Activated naive CD8-positive, alpha-beta T cell treated with anti-CD3 and anti-CD28 coated beads, Interleukin-2, amount 10 ng/mL, durations not matched to agents 7 days and 5 days (primary cell): ENCODE results near the gene FAAP100. TPM values are rescaled to one million over a fixed set of nuclear protein-coding genes. Genes with fewer than 3 reads are reported as not detected.
"Not testable (repeated sequence)": the region's sequence is repeated elsewhere in the genome, so short reads cannot be mapped to it uniquely, and the experiment has no call there.

ENCODE experiments used
- ATAC-seq: fragments of 150-1000 bp; cut with Tn5 transposase; one replicate; pipeline ENCODE4 v1.10.0; 2021; ENCODE audit warnings: low read depth, moderate library complexity
- POLR2A ChIA-PET: fragments of 350-600 bp; sonication (Branson Sonifier 250); formaldehyde crosslinking; loops from one replicate; lab custom pipeline; 2021; ENCODE audit warnings: antibody characterized with exemption; lab: Charles Lee
- DNase-seq: peaks from one replicate; pipeline ENCODE4 v3.0.0; 2021
- H3K27ac Mint-ChIP-seq: one replicate; pipeline ENCODE4 v1.8.0; 2022; ENCODE audit warnings: mild to moderate bottlenecking, mixed read lengths
- H3K27me3 Mint-ChIP-seq: one replicate; pipeline ENCODE4 v1.8.0; 2022; ENCODE audit warnings: mild to moderate bottlenecking, moderate library complexity, mixed read lengths
- H3K36me3 Mint-ChIP-seq: one replicate; pipeline ENCODE4 v1.8.0; 2021; ENCODE audit warnings: mild to moderate bottlenecking, mixed read lengths
- H3K4me1 Mint-ChIP-seq: one replicate; pipeline ENCODE4 v1.8.0; 2021; ENCODE audit warnings: mixed read lengths
- H3K4me3 Mint-ChIP-seq: one replicate; pipeline ENCODE4 v1.8.0; 2022; ENCODE audit warnings: mild to moderate bottlenecking, moderate library complexity, mixed read lengths
- H3K9me3 Mint-ChIP-seq: one replicate; pipeline ENCODE4 v1.8.0; 2021; ENCODE audit warnings: mixed read lengths
- total RNA-seq, 2 experiments: library from RNA; stranded (reverse); gene quantifications; one replicate each; pipeline ENCODE4 v1.2.3, GENCODE V29; 2021

Gene FAAP100, protein sequence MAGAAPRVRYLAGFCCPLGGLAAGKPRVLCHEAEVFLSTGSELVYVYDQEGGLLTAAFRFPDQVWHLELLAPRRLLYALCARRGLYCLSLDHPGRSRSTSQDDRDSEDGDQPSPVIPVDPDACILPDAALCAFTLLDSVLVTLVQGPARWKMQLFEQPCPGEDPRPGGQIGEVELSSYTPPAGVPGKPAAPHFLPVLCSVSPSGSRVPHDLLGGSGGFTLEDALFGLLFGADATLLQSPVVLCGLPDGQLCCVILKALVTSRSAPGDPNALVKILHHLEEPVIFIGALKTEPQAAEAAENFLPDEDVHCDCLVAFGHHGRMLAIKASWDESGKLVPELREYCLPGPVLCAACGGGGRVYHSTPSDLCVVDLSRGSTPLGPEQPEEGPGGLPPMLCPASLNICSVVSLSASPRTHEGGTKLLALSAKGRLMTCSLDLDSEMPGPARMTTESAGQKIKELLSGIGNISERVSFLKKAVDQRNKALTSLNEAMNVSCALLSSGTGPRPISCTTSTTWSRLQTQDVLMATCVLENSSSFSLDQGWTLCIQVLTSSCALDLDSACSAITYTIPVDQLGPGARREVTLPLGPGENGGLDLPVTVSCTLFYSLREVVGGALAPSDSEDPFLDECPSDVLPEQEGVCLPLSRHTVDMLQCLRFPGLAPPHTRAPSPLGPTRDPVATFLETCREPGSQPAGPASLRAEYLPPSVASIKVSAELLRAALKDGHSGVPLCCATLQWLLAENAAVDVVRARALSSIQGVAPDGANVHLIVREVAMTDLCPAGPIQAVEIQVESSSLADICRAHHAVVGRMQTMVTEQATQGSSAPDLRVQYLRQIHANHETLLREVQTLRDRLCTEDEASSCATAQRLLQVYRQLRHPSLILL
- total RNA-seq, result 10 to 100 TPM; 40.7 to 43.1 TPM

GRCh38 chr17:81552244-81553017, at the start of gene FAAP100:
TSS of gene FAAP100 (minus strand) at chr17:81552353. CDS start at chr17:81552330, 23 bp downstream.
- peaks cover 7% of the 10 kb centered on the region for H3K36me3 Mint-ChIP-seq
- ATAC-seq, result peak; percentile 56

GRCh38 chr17:81601525-81602120, 49.5 kb upstream of the FAAP100 start:
- Mint-ChIP-seq H3K4me3 (no peak overlapping the region), H3K36me3 (peaks cover 19% of the 10 kb centered on the region), H3K4me1 (peaks cover 8% of the 10 kb centered on the region), H3K9me3 (no peaks in the 10 kb centered on the region), H3K27me3 (no peaks in the 10 kb centered on the region), H3K27ac (no peak overlapping the region)
- no peak for DNase-seq
- ATAC-seq, result peak; percentile 91
- POLR2A ChIA-PET, result interaction anchor here (1.2 kb wide), 3 partner anchors 49 to 89 kb away, joined by 3 to 6 read pairs (median 3); partner anchors contain the start of genes ACTG1 and FAAP100

More at GRCh38 chr17:81552244-81553017, at the start of gene FAAP100:
- Mint-ChIP-seq H3K4me3 (peak within 1 kb of the TSS; percentile 88), H3K27me3 (no peaks in the 10 kb centered on the region), H3K4me1 (peaks cover 19% of the 10 kb centered on the region), H3K27ac (peak within 1 kb of the TSS; percentile 88), H3K9me3 (no peaks in the 10 kb centered on the region)
- POLR2A ChIA-PET, result interaction anchor here (0.6 to 3.2 kb wide), 14 partner anchors 9 to 313 kb away, joined by 3 to 50 read pairs (median 6); partner anchors contain the start of genes ACTG1, CCDC137, NDUFAF8 and OXLD1
- DNase-seq, result peak; percentile 93

DNA sequence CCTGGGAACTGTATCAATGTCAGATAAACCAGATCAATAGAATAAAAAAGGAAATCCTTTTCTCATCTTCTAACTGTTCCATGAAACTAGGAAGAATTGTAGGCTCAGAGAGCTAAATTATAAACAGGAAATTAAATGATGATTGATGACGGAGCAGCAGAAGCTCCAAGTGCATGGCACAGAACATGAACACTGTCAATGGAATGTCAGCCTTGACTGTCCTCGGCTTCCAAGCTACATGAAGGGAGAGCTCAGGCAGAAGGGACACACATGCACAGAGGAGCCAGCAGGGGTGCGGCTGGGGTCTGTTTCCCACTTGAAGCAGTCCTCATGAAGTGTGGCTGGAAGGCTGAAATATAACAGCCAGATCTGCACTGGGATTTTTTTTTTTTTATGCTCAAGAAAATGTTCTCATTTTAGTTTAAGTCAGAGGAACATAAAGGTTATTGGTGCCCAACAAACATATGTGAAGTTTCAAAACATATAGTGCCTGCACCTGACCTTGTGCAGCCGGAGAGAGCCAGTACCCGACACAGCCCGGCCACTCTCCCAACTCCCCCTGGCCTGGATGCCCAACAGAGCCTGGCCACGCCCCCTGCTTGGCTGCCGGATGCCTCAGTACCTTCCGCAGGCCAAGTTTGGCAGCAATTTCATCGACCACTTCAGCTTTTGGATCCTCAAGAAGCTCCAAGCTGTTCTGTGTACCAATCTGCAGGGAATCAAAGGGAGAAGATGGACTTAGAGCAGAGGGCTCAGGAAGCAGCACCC, 47.8 kb upstream of the FAAP100 start:
- peaks cover 8% of the 10 kb centered on the region for H3K4me1 Mint-ChIP-seq
- H3K27ac Mint-ChIP-seq, result no peak overlapping the region
- no peak overlapping the region for H3K4me3 Mint-ChIP-seq
- no peak for DNase-seq
- POLR2A ChIA-PET, result interaction anchor here (1.2 kb wide), 1 partner anchor 88 kb away, joined by 6 read pairs; the partner anchor contains the start of gene ACTG1
- H3K27me3 Mint-ChIP-seq, result no peaks in the 10 kb centered on the region
- no peak for ATAC-seq
- H3K9me3 Mint-ChIP-seq, result no peaks in the 10 kb centered on the region
- H3K36me3 Mint-ChIP-seq, result peaks cover 11% of the 10 kb centered on the region

DNA sequence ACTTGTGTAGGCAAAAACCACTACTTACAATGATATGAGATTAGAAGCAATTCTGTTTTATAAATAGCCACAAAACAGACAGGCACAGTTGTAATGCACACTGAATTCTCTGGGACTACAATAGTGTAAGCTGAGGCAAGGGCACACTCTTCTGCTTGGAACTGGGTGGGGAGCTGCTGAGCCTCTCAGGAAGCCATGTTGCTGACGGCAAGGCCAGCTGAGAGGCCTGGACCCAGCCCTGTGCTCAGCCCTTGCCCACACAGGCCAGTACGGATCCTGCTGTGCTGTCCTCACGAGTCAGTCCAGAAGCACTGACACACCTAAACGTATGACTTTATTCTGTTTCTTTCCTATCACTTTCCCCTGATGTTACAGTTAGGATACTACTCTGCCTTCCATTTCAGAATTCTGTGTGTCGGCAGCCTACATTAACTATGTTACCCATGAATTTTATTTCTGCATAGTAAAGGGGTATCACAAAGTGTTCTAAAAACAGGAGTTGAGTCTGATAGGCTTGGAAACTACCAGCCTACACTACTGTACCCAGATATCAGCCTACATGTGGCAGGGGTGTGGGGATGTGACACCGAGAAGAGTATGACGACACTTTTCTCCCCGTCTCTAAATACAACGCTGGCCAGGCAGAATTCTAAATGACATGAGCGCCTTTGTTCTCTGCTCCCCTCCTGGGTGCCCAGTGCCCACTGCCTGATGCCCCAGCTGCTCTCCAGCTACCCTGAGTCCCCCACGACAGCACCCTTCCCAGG, 41.1 kb upstream of the FAAP100 start:
- H3K4me1 Mint-ChIP-seq, result peaks cover 2% of the 10 kb centered on the region
- no peaks in the 10 kb centered on the region for H3K9me3 Mint-ChIP-seq
- no peak overlapping the region for H3K4me3 Mint-ChIP-seq
- DNase-seq (no peak), ATAC-seq (no peak)
- peaks cover 8% of the 10 kb centered on the region for H3K36me3 Mint-ChIP-seq
- no peaks in the 10 kb centered on the region for H3K27me3 Mint-ChIP-seq
- POLR2A ChIA-PET, result no interaction called here
- no peak overlapping the region for H3K27ac Mint-ChIP-seq

DNA sequence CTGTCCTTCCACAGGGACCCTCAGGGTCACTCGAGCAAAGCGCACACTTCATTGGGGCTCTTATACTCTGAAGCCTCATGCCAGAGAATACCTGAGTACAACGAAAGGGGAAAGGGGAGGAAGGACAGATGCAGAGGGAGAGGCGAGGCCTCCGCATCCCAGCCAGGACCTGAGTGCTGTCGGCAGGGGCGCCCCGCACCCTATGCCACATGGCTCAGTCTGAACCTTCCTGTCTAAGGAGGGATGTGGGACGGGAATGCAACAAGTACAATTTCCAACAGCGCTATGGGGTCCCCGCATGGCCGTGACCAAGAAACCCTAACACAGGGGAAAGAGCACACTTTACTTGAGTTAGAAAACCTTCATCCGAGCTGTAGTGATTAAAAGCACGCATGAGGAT, 39.8 kb upstream of the FAAP100 start:
- DNase-seq, result no peak
- no peak for ATAC-seq
- no peak overlapping the region for H3K4me3 Mint-ChIP-seq
- POLR2A ChIA-PET, result no interaction called here
- peak overlapping the region; percentile 42 for H3K27ac Mint-ChIP-seq
- no peaks in the 10 kb centered on the region for H3K27me3 Mint-ChIP-seq
- H3K36me3 Mint-ChIP-seq, result peaks cover 11% of the 10 kb centered on the region
- no peaks in the 10 kb centered on the region for H3K4me1 Mint-ChIP-seq
- H3K9me3 Mint-ChIP-seq, result no peaks in the 10 kb centered on the region

- ATAC-seq, result no peak
Observed at GRCh38 chr17:81590121-81590520, 38.0 kb upstream of the FAAP100 start.

GRCh38 chr17:81589612-81590011, 37.5 kb upstream of the FAAP100 start:
- no peak overlapping the region for H3K27ac Mint-ChIP-seq
- ATAC-seq (no peak), DNase-seq (no peak)
- H3K36me3 Mint-ChIP-seq, result peaks cover 23% of the 10 kb centered on the region
- no peak overlapping the region for H3K4me3 Mint-ChIP-seq
- H3K27me3 Mint-ChIP-seq, result no peaks in the 10 kb centered on the region
- no peaks in the 10 kb centered on the region for H3K4me1 Mint-ChIP-seq
- POLR2A ChIA-PET, result no interaction called here
- no peaks in the 10 kb centered on the region for H3K9me3 Mint-ChIP-seq

More at GRCh38 chr17:81590121-81590520, 38.0 kb upstream of the FAAP100 start:
- POLR2A ChIA-PET, result no interaction called here
- no peak for DNase-seq
- no peaks in the 10 kb centered on the region for H3K4me1 Mint-ChIP-seq
- H3K4me3 Mint-ChIP-seq, result no peak overlapping the region
- no peak overlapping the region for H3K27ac Mint-ChIP-seq
- H3K36me3 Mint-ChIP-seq, result peaks cover 23% of the 10 kb centered on the region
- H3K27me3 Mint-ChIP-seq, result no peaks in the 10 kb centered on the region
- no peaks in the 10 kb centered on the region for H3K9me3 Mint-ChIP-seq

DNA sequence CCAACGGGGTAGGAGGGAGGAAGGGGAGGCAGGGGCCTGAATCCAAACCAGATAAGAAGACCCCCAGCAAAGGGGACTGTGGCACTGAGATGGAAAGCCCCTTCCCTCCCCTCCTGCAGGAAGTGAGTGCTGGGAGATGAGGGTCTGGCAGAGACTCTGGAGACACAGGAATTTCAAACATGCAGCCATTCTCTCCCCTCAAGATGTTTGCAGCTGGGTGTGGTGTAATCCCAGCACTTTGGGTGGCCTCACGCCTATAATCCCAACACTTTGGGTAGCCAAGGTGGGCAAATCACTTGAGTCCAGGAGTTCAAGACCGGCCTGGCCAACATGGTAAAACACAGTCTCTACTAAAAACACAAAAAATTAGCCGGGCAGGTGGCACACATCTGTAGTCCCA, 33.9 kb upstream of the FAAP100 start:
- Mint-ChIP-seq H3K27me3 (no peaks in the 10 kb centered on the region), H3K27ac (no peak overlapping the region)
- no peak for ATAC-seq

GRCh38 chr17:81584771-81585170, 32.6 kb upstream of the FAAP100 start:
- peaks cover 28% of the 10 kb centered on the region for H3K36me3 Mint-ChIP-seq
- not testable (repeated sequence) for H3K27me3 Mint-ChIP-seq, H3K4me1 Mint-ChIP-seq, DNase-seq, H3K9me3 Mint-ChIP-seq, ATAC-seq, H3K4me3 Mint-ChIP-seq, H3K27ac Mint-ChIP-seq
- POLR2A ChIA-PET, result interaction anchor here (0.7 kb wide), 1 partner anchor 16 kb away, joined by 11 read pairs; no protein-coding TSS in a partner anchor

More for the DNA sequence above, 33.9 kb upstream of the FAAP100 start:
- no peak for DNase-seq
- H3K4me1 Mint-ChIP-seq, result no peaks in the 10 kb centered on the region
- POLR2A ChIA-PET, result no interaction called here
- H3K9me3 Mint-ChIP-seq, result no peaks in the 10 kb centered on the region
- H3K4me3 Mint-ChIP-seq, result no peak overlapping the region
- peaks cover 23% of the 10 kb centered on the region for H3K36me3 Mint-ChIP-seq

GRCh38 chr17:81583589-81584342, 31.6 kb upstream of the FAAP100 start:
- Mint-ChIP-seq H3K36me3 (peaks cover 30% of the 10 kb centered on the region), H3K9me3 (no peaks in the 10 kb centered on the region), H3K27me3 (no peaks in the 10 kb centered on the region), H3K4me3 (no peak overlapping the region), H3K4me1 (peaks cover 2% of the 10 kb centered on the region), H3K27ac (no peak overlapping the region)
- ATAC-seq (no peak), DNase-seq (no peak)
- POLR2A ChIA-PET, result no interaction called here

GRCh38 chr17:81582749-81583148, 30.6 kb upstream of the FAAP100 start:
- Mint-ChIP-seq H3K4me3 (no peak overlapping the region), H3K4me1 (peaks cover 2% of the 10 kb centered on the region), H3K27me3 (no peaks in the 10 kb centered on the region), H3K9me3 (no peaks in the 10 kb centered on the region), H3K36me3 (peaks cover 24% of the 10 kb centered on the region), H3K27ac (no peak overlapping the region)
- POLR2A ChIA-PET, result interaction anchor here (0.9 kb wide), 1 partner anchor 31 kb away, joined by 4 read pairs; the partner anchor contains the start of gene FAAP100
- ATAC-seq (no peak), DNase-seq (no peak)
